ENCODE data around the gene MFSD12.

- no peak for TF ChIP-seq EZH2phosphoT487 (IDR thresholded peaks at IDR 0.05; ENCODE audit: borderline replicate concordance, low read length)
- TF ChIP-seq CTCF (conservative IDR thresholded peaks at IDR 0.05; ENCODE audit: low read depth, low read length), result no peak
- no peak for TF ChIP-seq EZH2 (IDR thresholded peaks at IDR 0.05; ENCODE audit: low read length, unreplicated experiment)
Measured at GRCh38 chr19:3604987-3605343, 47.6 kb upstream of the MFSD12 start.

All from PC-3 (cell line).